ENCODE measurements around the gene NR6A1.

DNA sequence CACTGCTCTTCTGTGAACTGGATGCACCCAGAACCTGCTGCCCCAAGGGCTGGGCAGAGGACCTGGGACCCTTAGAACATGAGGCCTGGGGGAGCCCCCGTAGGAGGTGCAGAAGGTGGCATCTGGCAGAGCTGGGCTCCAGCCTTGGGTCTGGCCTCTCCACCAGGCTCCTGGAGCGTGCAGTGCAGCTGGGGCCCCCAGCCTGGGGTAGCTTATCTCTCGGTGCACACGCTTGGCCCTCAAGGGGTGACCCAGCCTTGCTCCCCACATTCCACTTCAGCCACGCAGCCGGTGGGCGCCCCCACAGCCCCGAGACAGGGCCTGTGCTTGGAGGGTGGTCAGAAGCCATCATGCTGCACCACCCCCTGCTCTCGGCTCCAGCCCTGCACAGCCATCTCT is 258.3 kb downstream of the NR6A1 start:
- TF ChIP-seq, protein P1, sequence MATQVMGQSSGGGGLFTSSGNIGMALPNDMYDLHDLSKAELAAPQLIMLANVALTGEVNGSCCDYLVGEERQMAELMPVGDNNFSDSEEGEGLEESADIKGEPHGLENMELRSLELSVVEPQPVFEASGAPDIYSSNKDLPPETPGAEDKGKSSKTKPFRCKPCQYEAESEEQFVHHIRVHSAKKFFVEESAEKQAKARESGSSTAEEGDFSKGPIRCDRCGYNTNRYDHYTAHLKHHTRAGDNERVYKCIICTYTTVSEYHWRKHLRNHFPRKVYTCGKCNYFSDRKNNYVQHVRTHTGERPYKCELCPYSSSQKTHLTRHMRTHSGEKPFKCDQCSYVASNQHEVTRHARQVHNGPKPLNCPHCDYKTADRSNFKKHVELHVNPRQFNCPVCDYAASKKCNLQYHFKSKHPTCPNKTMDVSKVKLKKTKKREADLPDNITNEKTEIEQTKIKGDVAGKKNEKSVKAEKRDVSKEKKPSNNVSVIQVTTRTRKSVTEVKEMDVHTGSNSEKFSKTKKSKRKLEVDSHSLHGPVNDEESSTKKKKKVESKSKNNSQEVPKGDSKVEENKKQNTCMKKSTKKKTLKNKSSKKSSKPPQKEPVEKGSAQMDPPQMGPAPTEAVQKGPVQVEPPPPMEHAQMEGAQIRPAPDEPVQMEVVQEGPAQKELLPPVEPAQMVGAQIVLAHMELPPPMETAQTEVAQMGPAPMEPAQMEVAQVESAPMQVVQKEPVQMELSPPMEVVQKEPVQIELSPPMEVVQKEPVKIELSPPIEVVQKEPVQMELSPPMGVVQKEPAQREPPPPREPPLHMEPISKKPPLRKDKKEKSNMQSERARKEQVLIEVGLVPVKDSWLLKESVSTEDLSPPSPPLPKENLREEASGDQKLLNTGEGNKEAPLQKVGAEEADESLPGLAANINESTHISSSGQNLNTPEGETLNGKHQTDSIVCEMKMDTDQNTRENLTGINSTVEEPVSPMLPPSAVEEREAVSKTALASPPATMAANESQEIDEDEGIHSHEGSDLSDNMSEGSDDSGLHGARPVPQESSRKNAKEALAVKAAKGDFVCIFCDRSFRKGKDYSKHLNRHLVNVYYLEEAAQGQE (IDR thresholded peaks at IDR 0.05; ENCODE audit: borderline replicate concordance) = no peak
- TF ChIP-seq, protein P2, sequence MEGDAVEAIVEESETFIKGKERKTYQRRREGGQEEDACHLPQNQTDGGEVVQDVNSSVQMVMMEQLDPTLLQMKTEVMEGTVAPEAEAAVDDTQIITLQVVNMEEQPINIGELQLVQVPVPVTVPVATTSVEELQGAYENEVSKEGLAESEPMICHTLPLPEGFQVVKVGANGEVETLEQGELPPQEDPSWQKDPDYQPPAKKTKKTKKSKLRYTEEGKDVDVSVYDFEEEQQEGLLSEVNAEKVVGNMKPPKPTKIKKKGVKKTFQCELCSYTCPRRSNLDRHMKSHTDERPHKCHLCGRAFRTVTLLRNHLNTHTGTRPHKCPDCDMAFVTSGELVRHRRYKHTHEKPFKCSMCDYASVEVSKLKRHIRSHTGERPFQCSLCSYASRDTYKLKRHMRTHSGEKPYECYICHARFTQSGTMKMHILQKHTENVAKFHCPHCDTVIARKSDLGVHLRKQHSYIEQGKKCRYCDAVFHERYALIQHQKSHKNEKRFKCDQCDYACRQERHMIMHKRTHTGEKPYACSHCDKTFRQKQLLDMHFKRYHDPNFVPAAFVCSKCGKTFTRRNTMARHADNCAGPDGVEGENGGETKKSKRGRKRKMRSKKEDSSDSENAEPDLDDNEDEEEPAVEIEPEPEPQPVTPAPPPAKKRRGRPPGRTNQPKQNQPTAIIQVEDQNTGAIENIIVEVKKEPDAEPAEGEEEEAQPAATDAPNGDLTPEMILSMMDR (IDR thresholded peaks at IDR 0.05; ENCODE audit: poor library complexity, severe bottlenecking) = no peak
- TF ChIP-seq RAD21 (conservative IDR thresholded peaks at IDR 0.05) = no peak
- TF ChIP-seq POLR2AphosphoS5 (IDR thresholded peaks at IDR 0.05) = no peak
- TF ChIP-seq SMC3 (conservative IDR thresholded peaks at IDR 0.05; ENCODE audit: poor library complexity) = no peak
